Measurements from ENCODE around the gene CLINT1.

The CLINT1 gene

DNA sequence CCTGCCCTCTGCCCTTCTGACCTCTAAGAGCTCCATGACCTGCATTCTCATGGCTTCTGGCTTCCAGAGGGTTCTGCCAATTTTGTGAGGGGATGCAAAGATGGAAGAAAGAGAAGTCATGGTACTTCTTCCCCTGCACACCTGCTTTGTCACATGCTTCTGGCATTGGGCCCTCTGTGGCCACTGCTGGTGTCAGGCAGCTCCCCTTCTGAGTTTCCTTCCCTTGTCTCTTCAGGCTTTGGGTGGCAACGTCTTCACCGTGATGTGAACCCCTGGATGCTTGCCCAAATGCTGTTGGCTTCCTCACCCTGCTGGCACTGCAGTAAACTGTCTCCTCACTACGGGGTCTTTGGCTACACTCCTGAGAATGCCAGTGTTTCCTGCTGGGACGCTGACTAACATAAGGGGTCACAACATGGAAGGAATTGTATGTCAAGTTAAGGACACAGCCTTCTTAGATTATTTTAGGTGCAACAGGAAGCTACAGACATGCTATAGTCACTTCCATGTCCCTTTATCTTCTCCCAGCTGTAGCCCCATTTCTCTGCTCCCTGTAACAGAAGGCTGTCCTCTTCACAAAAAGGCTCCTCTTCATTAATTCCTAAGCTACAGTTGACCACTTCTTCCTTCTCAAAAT, 8.9 kb upstream of the CLINT1 start:
- H2AK5ac ChIP-seq (ENCODE audit: low read depth, low read length): peak overlapping the region; percentile 36
- DNase-seq (ENCODE audit: low spot score): no peak
- no peak overlapping the region for H3K4ac ChIP-seq (ENCODE audit: low read length)
- no peak overlapping the region for H3K4me2 ChIP-seq (ENCODE audit: insufficient read depth, low read length, poor library complexity, severe bottlenecking)
- H3K9me3 ChIP-seq (replicated peaks in 1 of 2; ENCODE audit: control insufficient read depth in 2 of 2, insufficient read depth in 1 of 2, low read depth in 1 of 2, low read length in 2 of 2): no peaks in the 10 kb centered on the region
- H3K27me3 ChIP-seq (ENCODE audit: control insufficient read depth in 3 of 3, insufficient read depth in 3 of 3, low read depth in 1 of 3, low read length in 3 of 3): peaks cover 0 to 3% (median 0%) of the 10 kb centered on the region in 3 experiments
- H4K91ac ChIP-seq (ENCODE audit: low read depth, low read length, poor library complexity): no peak overlapping the region
- no peak overlapping the region for H4K8ac ChIP-seq (ENCODE audit: low read depth, low read length)
- H3K27ac ChIP-seq (replicated peaks; ENCODE audit: low read length): no peak overlapping the region
- no peak overlapping the region for H3K18ac ChIP-seq (ENCODE audit: low read length)
- no peak overlapping the region for H3K14ac ChIP-seq (ENCODE audit: low read length)
- no peak overlapping the region for H3K9ac ChIP-seq (ENCODE audit: low read depth, low read length, poor library complexity)
- no peak overlapping the region for H2AFZ ChIP-seq (ENCODE audit: low read length)
- no peak overlapping the region for H2BK5ac ChIP-seq (ENCODE audit: low read length)
- H2BK12ac ChIP-seq (ENCODE audit: low read length): no peak overlapping the region
- H3K4me1 ChIP-seq (ENCODE audit: control insufficient read depth in 2 of 2, insufficient read depth in 1 of 2, low read depth in 1 of 2, low read length in 2 of 2): no peaks in the 10 kb centered on the region
- no peak overlapping the region for H3K4me3 ChIP-seq (ENCODE audit: low read length in 2 of 2)
- H2BK120ac ChIP-seq (ENCODE audit: low read depth, low read length): no peak overlapping the region
- no peak overlapping the region for H3K23ac ChIP-seq (ENCODE audit: low read depth, low read length, poor library complexity)
- H3K36me3 ChIP-seq (replicated peaks in 1 of 2; ENCODE audit: control insufficient read depth in 2 of 2, insufficient read depth in 2 of 2, low read length in 2 of 2): no peaks in the 10 kb centered on the region
- WGBS, 2 donors (ENCODE audit: extremely low coverage in 2 of 2, insufficient read length in 2 of 2, insufficient replicate concordance in 1 of 2): no CpG with 5 or more reads among the region's 4 CpGs
- H3K79me1 ChIP-seq (ENCODE audit: low read depth, low read length): no peaks in the 10 kb centered on the region
- no peak overlapping the region for H2BK15ac ChIP-seq (ENCODE audit: low read length)

DNA sequence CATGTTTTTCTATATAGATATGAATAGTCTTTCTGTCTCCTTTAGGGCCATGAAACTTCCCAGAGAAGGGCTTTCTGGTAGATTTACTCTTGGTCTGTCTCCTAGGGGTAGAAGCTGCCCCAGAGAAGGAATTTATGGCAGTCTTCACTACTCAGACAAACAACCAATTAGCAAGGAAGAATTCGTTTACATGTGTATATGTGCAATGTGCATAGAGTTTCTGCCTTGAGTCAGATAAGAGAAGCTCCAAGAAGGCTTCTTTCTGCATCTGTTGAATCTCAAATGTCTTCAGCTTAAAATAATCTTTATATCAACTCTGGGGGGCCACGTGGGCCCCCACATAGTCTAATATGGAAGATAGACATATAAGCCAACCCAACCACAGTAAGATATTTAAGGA, 7.6 kb upstream of the CLINT1 start:
- H3K4me2 ChIP-seq (ENCODE audit: insufficient read depth, low read length, poor library complexity, severe bottlenecking): no peak overlapping the region
- H3K18ac ChIP-seq (ENCODE audit: low read length): no peak overlapping the region
- no peaks in the 10 kb centered on the region for H3K36me3 ChIP-seq (replicated peaks in 1 of 2; ENCODE audit: control insufficient read depth in 2 of 2, insufficient read depth in 2 of 2, low read length in 2 of 2)
- H3K23ac ChIP-seq (ENCODE audit: low read depth, low read length, poor library complexity): no peak overlapping the region
- no peak overlapping the region for H2BK15ac ChIP-seq (ENCODE audit: low read length)
- WGBS, 2 donors (ENCODE audit: extremely low coverage in 2 of 2, insufficient read length in 2 of 2, insufficient replicate concordance in 1 of 2): no CpG with 5 or more reads among the region's 2 CpGs
- no peak overlapping the region for H4K8ac ChIP-seq (ENCODE audit: low read depth, low read length)
- H3K27me3 ChIP-seq (ENCODE audit: control insufficient read depth in 3 of 3, insufficient read depth in 3 of 3, low read depth in 1 of 3, low read length in 3 of 3): peaks cover 0 to 3% (median 0%) of the 10 kb centered on the region in 3 experiments
- H2BK5ac ChIP-seq (ENCODE audit: low read length): no peak overlapping the region
- H3K9me3 ChIP-seq (replicated peaks in 1 of 2; ENCODE audit: control insufficient read depth in 2 of 2, insufficient read depth in 1 of 2, low read depth in 1 of 2, low read length in 2 of 2): no peaks in the 10 kb centered on the region
- no peak overlapping the region for H2BK12ac ChIP-seq (ENCODE audit: low read length)
- H3K27ac ChIP-seq (replicated peaks; ENCODE audit: low read length): no peak overlapping the region
- no peak overlapping the region for H3K9ac ChIP-seq (ENCODE audit: low read depth, low read length, poor library complexity)
- H3K4ac ChIP-seq (ENCODE audit: low read length): no peak overlapping the region
- H3K79me1 ChIP-seq (ENCODE audit: low read depth, low read length): no peaks in the 10 kb centered on the region
- H3K4me3 ChIP-seq (ENCODE audit: low read length in 2 of 2): no peak overlapping the region
- H2BK120ac ChIP-seq (ENCODE audit: low read depth, low read length): no peak overlapping the region
- H3K4me1 ChIP-seq (ENCODE audit: control insufficient read depth in 2 of 2, insufficient read depth in 1 of 2, low read depth in 1 of 2, low read length in 2 of 2): no peaks in the 10 kb centered on the region
- no peak overlapping the region for H3K14ac ChIP-seq (ENCODE audit: low read length)
- DNase-seq (ENCODE audit: low spot score): no peak
- H2AFZ ChIP-seq (ENCODE audit: low read length): no peak overlapping the region
- no peak overlapping the region for H2AK5ac ChIP-seq (ENCODE audit: low read depth, low read length)
- no peak overlapping the region for H4K91ac ChIP-seq (ENCODE audit: low read depth, low read length, poor library complexity)

DNA sequence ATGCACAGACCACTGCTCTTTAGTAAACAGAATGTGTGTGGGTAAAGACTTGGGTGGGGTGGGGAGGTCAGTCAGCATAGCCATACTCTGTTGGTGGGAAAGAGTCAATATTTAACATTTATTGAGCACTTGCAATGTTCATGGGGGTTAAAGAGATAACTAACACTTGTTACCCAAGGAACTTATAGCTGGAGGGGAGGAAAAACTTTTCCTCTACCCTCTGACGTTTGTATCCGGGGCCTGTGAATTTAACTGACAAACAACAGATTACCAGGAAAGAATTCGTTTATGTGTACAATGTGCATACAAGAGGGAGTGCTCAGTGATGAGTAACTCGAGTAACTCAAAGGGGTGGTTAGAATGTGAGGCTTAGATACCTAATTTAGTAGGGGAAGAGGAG, 6.8 kb upstream of the CLINT1 start:
- Histone ChIP-seq H3K18ac (ENCODE audit: low read length) (no peak overlapping the region), H3K4me1 (ENCODE audit: control insufficient read depth in 2 of 2, insufficient read depth in 1 of 2, low read depth in 1 of 2, low read length in 2 of 2) (peaks cover 0 to 3% of the 10 kb centered on the region in 2 donors), H3K4ac (ENCODE audit: low read length) (no peak overlapping the region), H2BK5ac (ENCODE audit: low read length) (no peak overlapping the region), H3K27me3 (ENCODE audit: control insufficient read depth in 3 of 3, insufficient read depth in 3 of 3, low read depth in 1 of 3, low read length in 3 of 3) (peaks cover 0 to 1% (median 0%) of the 10 kb centered on the region in 3 experiments), H2AFZ (ENCODE audit: low read length) (no peak overlapping the region), H2BK120ac (ENCODE audit: low read depth, low read length) (no peak overlapping the region), H3K9me3 (replicated peaks in 1 of 2; ENCODE audit: control insufficient read depth in 2 of 2, insufficient read depth in 1 of 2, low read depth in 1 of 2, low read length in 2 of 2) (no peaks in the 10 kb centered on the region), H3K36me3 (replicated peaks in 1 of 2; ENCODE audit: control insufficient read depth in 2 of 2, insufficient read depth in 2 of 2, low read length in 2 of 2) (no peaks in the 10 kb centered on the region), H3K23ac (ENCODE audit: low read depth, low read length, poor library complexity) (no peak overlapping the region), H2BK15ac (ENCODE audit: low read length) (no peak overlapping the region), H4K8ac (ENCODE audit: low read depth, low read length) (no peak overlapping the region), H3K14ac (ENCODE audit: low read length) (no peak overlapping the region), H4K91ac (ENCODE audit: low read depth, low read length, poor library complexity) (no peak overlapping the region), H2AK5ac (ENCODE audit: low read depth, low read length) (no peak overlapping the region), H3K79me1 (ENCODE audit: low read depth, low read length) (no peaks in the 10 kb centered on the region), H3K4me3 (ENCODE audit: low read length in 2 of 2) (no peak overlapping the region), H3K9ac (ENCODE audit: low read depth, low read length, poor library complexity) (no peak overlapping the region), H3K27ac (replicated peaks; ENCODE audit: low read length) (no peak overlapping the region), H3K4me2 (ENCODE audit: insufficient read depth, low read length, poor library complexity, severe bottlenecking) (no peak overlapping the region), H2BK12ac (ENCODE audit: low read length) (no peak overlapping the region)
- WGBS, 2 donors (ENCODE audit: extremely low coverage in 2 of 2, insufficient read length in 2 of 2, insufficient replicate concordance in 1 of 2): no CpG with 5 or more reads among the region's 4 CpGs
- DNase-seq (ENCODE audit: low spot score): no peak

- Histone ChIP-seq H2BK15ac (ENCODE audit: low read length) (no peak overlapping the region), H3K9ac (ENCODE audit: low read depth, low read length, poor library complexity) (no peak overlapping the region), H3K27ac (replicated peaks; ENCODE audit: low read length) (no peak overlapping the region), H3K23ac (ENCODE audit: low read depth, low read length, poor library complexity) (no peak overlapping the region), H3K9me3 (replicated peaks in 1 of 2; ENCODE audit: control insufficient read depth in 2 of 2, insufficient read depth in 1 of 2, low read depth in 1 of 2, low read length in 2 of 2) (no peaks in the 10 kb centered on the region), H3K4me2 (ENCODE audit: insufficient read depth, low read length, poor library complexity, severe bottlenecking) (no peak overlapping the region), H2BK5ac (ENCODE audit: low read length) (peak overlapping the region; percentile 83), H2AFZ (ENCODE audit: low read length) (no peak overlapping the region), H3K4me3 (ENCODE audit: low read length in 2 of 2) (no peak overlapping the region), H3K27me3 (ENCODE audit: control insufficient read depth in 3 of 3, insufficient read depth in 3 of 3, low read depth in 1 of 3, low read length in 3 of 3) (no peaks in the 10 kb centered on the region), H2AK5ac (ENCODE audit: low read depth, low read length) (no peak overlapping the region), H3K14ac (ENCODE audit: low read length) (no peak overlapping the region), H4K91ac (ENCODE audit: low read depth, low read length, poor library complexity) (no peak overlapping the region), H3K79me1 (ENCODE audit: low read depth, low read length) (no peaks in the 10 kb centered on the region), H3K18ac (ENCODE audit: low read length) (peak overlapping the region; percentile 44), H4K8ac (ENCODE audit: low read depth, low read length) (no peak overlapping the region), H3K4me1 (ENCODE audit: control insufficient read depth in 2 of 2, insufficient read depth in 1 of 2, low read depth in 1 of 2, low read length in 2 of 2) (peaks cover 0 to 3% of the 10 kb centered on the region in 2 donors), H3K36me3 (replicated peaks in 1 of 2; ENCODE audit: control insufficient read depth in 2 of 2, insufficient read depth in 2 of 2, low read length in 2 of 2) (no peaks in the 10 kb centered on the region), H2BK12ac (ENCODE audit: low read length) (no peak overlapping the region), H2BK120ac (ENCODE audit: low read depth, low read length) (no peak overlapping the region), H3K4ac (ENCODE audit: low read length) (no peak overlapping the region)
- no peak for DNase-seq (ENCODE audit: low spot score)
- WGBS, 2 donors (ENCODE audit: extremely low coverage in 2 of 2, insufficient read length in 2 of 2, insufficient replicate concordance in 1 of 2): no CpG with 5 or more reads among the region's 4 CpGs
These were observed 5.1 kb upstream of the CLINT1 start for GRCh38 chr5:157864067-157864466.

Data from neuronal stem cell (in vitro differentiated cells).